GM12872 (cell line): Measurements from ENCODE around the gene NAA15.

Experiments
- CTCF ChIP-seq: IDR thresholded peaks from 3 replicates; pipeline ENCODE4 v1.5.1; 2011; ENCODE audit warnings: low read depth, mild to moderate bottlenecking, low read length, moderate library complexity; ENCODE audit not compliant: insufficient read depth

The NAA15 gene

GRCh38 chr4:139386421-139386820, 85.1 kb downstream of the NAA15 start:
- TF ChIP-seq CTCF, result no peak

GRCh38 chr4:139389102-139389501, 87.8 kb downstream of the NAA15 start:
- TF ChIP-seq CTCF, result no peak

GRCh38 chr4:139389991-139390390, 88.7 kb downstream of the NAA15 start:
- no peak for TF ChIP-seq CTCF

GRCh38 chr4:139391731-139392130, 90.4 kb downstream of the NAA15 start:
- TF ChIP-seq CTCF, result no peak

GRCh38 chr4:139392797-139393196, 91.5 kb downstream of the NAA15 start:
- TF ChIP-seq CTCF, result no peak

- TF ChIP-seq CTCF, result no peak
These were observed 100.1 kb downstream of the NAA15 start for GRCh38 chr4:139401368-139401767.

GRCh38 chr4:139402436-139402835, 101.1 kb downstream of the NAA15 start:
- no peak for TF ChIP-seq CTCF

GRCh38 chr4:139403462-139403861, 102.2 kb downstream of the NAA15 start:
- TF ChIP-seq CTCF, result no peak
